ENCODE results near the gene NAA80. TPM values are rescaled to one million over a fixed set of nuclear protein-coding genes. Genes with fewer than 3 reads are reported as not detected.

NAA80 gene
- total RNA-seq, 1 donor from 2014 or later, result 12.5 TPM

DNA sequence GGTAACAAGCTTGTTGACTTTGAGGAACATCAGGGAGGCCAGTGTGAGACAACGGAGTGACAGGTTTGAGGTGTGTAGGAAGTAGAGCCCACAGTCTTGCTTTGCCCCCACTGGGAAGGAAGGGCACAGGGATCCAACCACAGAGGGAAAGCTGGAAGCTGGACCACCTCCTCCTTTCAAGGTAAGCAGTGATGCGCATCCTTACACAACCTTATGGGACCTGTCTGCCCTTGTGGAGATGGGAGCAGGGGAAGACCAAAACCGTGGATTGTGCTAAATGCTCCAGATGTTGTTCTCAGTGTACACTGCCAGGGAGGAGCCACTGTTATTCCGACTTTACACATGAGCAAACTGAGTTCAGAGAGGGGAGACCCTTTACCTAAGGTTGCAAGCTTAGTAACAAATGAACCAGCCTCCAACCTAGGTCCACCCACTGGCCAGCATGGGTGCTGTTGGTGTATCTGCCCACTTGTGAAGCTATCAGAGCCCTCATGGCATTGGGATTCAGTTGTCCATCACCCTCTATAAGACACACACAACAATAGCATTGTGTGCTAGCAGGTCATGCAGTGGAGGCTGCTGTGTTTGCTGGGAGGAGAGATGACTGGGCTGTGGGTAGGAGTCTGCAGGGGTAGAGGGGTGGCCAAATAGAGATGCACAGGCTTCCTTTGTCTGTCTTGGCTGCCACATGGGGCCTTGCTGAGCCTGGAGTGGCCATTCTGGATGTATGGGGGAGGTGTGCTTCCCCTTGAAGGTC lies 20.9 kb downstream of the NAA80 start:
- peaks cover 7% of the 10 kb centered on the region for H3K27me3 ChIP-seq
- no peaks in the 10 kb centered on the region for H3K9me3 ChIP-seq
- no peaks in the 10 kb centered on the region for H3K36me3 ChIP-seq
- no peak for TF ChIP-seq CTCF (IDR thresholded peaks at IDR 0.05)
- no peak overlapping the region for H3K4me3 ChIP-seq
- H3K4me1 ChIP-seq, result peaks cover 14% of the 10 kb centered on the region
- ATAC-seq (no peak), DNase-seq (no peak)
- H3K27ac ChIP-seq, result no peak overlapping the region
- intact Hi-C loops (cut with DNase I), result no loop called here

DNA sequence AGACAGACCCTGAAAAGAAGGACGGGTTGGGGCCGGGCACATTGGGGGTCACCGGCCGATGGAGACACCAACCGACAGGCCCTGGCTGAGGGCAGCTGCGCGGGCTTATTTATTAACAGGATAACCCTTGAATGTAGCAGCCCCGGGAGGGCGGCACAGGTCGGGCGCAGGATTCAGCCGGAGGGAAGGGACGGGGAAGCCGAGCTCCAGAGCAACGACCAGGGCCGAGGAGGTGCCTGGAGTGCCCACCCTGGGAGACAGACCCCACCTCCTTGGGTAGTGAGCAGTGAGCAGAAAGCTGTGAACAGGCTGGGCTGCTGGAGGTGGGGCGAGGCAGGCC lies 22.5 kb downstream of the NAA80 start:
- H3K36me3 ChIP-seq, result no peaks in the 10 kb centered on the region
- DNase-seq (no peak), ATAC-seq (no peak)
- intact Hi-C loops (cut with DNase I), result no loop called here
- peaks cover 21% of the 10 kb centered on the region for H3K4me1 ChIP-seq
- no peaks in the 10 kb centered on the region for H3K9me3 ChIP-seq
- peaks cover 7% of the 10 kb centered on the region for H3K27me3 ChIP-seq
- H3K27ac ChIP-seq, result no peak overlapping the region
- no peak for TF ChIP-seq CTCF (IDR thresholded peaks at IDR 0.05)
- H3K4me3 ChIP-seq, result no peak overlapping the region

DNA sequence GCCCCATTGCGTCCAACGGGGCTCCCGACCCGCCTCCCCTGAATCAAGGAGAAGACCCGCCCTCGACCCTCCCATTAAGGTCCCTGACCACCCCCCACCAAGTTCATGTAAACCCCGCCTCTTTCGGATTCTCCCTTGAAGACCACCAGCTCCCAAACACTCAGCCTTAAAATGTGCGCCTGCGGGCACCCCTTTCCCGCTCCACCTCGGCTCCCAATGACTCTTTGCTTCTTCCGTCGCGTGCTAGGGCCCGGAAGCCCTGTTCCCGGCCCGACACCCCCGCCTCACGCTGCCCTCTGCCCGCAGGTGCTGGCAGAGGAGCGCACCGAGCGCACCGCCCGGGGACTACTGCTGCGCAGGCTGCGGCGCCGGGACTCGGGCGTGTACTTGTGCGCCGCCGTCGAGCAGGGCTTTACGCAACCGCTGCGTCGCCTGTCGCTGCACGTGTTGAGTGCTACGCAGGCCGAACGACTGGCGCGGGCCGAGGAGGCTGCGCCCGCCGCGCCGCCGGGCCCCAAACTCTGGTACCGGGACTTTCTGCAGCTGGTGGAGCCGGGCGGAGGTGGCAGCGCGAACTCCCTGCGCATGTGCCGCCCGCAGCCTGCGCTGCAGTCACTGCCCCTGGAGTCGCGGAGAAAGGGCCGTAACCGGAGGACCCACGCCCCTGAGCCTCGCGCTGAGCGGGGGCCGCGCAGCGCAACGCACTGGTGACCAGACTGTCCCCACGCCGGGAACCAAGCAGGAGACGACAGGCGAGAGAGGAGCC lies 23.0 kb downstream of the NAA80 start:
- H3K27ac ChIP-seq, result no peak overlapping the region
- no peaks in the 10 kb centered on the region for H3K9me3 ChIP-seq
- intact Hi-C loops (cut with DNase I), result no loop called here
- TF ChIP-seq CTCF (IDR thresholded peaks at IDR 0.05), result no peak
- peaks cover 21% of the 10 kb centered on the region for H3K4me1 ChIP-seq
- no peak for DNase-seq
- no peak for ATAC-seq
- H3K4me3 ChIP-seq, result no peak overlapping the region
- no peaks in the 10 kb centered on the region for H3K36me3 ChIP-seq
- H3K27me3 ChIP-seq, result peaks cover 7% of the 10 kb centered on the region

- intact Hi-C loops (cut with DNase I), result no loop called here
- ATAC-seq, result no peak
These were observed 23.8 kb downstream of the NAA80 start for GRCh38 chr3:50275141-50275995.

More at GRCh38 chr3:50275141-50275995, 23.8 kb downstream of the NAA80 start:
- no peak for TF ChIP-seq CTCF (IDR thresholded peaks at IDR 0.05)
- H3K27me3 ChIP-seq, result peaks cover 7% of the 10 kb centered on the region
- H3K4me3 ChIP-seq, result no peak overlapping the region
- H3K36me3 ChIP-seq, result no peaks in the 10 kb centered on the region
- DNase-seq, result no peak
- H3K4me1 ChIP-seq, result peaks cover 21% of the 10 kb centered on the region
- no peak overlapping the region for H3K27ac ChIP-seq
- no peaks in the 10 kb centered on the region for H3K9me3 ChIP-seq

All from upper lobe of right lung (tissue), 1 donor.